Thyroid gland (tissue), 4 donors: ENCODE data around the gene CTSS.
A peak's percentile ranks its signal among the peaks of the same experiment; 100 is the strongest.

Experiments used
- POLR2A ChIP-seq, 2 donors: fragments of 450-650 bp; IDR thresholded peaks; one replicate each; pipeline ENCODE4 v1.6.1; 2017; ENCODE audit warnings: antibody characterized with exemption in 2 of 2, mild to moderate bottlenecking in 2 of 2, moderate library complexity in 1 of 2
- TF ChIP-seq, protein P1 (sequence below), 6 experiments: fragments of 200-600 bp in 3 of 6; fragments of 450-650 bp in 3 of 6; sonication (generic) in 3 of 6; IDR thresholded peaks; one replicate each; pipeline ENCODE4 v1.5.1; 2016 to 2019; ENCODE audit warnings: antibody characterized with exemption in 6 of 6, mild to moderate bottlenecking in 2 of 6, inconsistent platforms in 1 of 6, moderate library complexity in 1 of 6

DNA sequence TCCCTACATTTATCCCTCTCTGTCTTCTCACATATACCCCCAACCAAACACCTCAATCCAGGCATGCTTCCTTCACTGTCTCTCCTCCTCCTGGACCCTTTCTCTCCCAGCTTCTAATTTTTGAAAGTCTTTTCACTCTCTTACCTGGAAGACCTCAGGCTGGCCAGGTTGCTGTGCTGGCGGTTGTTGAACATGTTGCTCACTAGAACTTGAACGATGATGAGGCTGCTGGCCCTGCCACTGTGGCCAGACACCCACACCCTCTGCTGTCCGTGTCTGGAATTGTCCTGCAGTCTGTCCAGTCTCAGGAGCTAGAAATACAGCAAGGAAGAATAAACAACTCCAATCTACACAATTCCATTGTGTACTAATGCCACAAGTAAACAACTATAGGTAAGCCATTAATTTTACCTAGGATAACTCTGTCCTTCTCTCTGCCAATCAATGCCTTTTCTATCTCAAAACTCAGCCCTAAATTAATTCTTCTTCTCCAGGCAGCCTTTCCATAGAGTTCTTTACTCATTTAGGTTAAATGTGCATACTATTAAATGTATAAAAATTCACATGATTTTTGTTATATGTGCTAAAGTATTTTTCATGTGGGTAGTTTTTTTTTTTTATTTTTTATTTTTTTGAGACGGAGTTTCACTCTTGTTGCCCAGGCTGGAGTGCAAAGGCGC is 47.6 kb upstream of the CTSS start:
- TF ChIP-seq, protein P1, sequence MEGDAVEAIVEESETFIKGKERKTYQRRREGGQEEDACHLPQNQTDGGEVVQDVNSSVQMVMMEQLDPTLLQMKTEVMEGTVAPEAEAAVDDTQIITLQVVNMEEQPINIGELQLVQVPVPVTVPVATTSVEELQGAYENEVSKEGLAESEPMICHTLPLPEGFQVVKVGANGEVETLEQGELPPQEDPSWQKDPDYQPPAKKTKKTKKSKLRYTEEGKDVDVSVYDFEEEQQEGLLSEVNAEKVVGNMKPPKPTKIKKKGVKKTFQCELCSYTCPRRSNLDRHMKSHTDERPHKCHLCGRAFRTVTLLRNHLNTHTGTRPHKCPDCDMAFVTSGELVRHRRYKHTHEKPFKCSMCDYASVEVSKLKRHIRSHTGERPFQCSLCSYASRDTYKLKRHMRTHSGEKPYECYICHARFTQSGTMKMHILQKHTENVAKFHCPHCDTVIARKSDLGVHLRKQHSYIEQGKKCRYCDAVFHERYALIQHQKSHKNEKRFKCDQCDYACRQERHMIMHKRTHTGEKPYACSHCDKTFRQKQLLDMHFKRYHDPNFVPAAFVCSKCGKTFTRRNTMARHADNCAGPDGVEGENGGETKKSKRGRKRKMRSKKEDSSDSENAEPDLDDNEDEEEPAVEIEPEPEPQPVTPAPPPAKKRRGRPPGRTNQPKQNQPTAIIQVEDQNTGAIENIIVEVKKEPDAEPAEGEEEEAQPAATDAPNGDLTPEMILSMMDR (IDR thresholded peaks at IDR 0.05) = peak in 4 of 6 experiments; percentile 39 to 48 (median 42)
- TF ChIP-seq POLR2A (IDR thresholded peaks at IDR 0.05) = no peak
